HG02642 (cell line): Measurements from ENCODE around the gene C19orf47.

Experiments
- ATAC-seq: cut with Tn5 transposase; IDR thresholded peaks from one replicate; pipeline ENCODE4 v1.9.1; 2021; ENCODE audit warnings: mild to moderate bottlenecking; ENCODE audit not compliant: unreplicated experiment, poor library complexity

C19orf47 gene

GRCh38 chr19:40271706-40272105 lies 76.5 kb downstream of the C19orf47 start:
- ATAC-seq: no peak

GRCh38 chr19:40270362-40271089 lies 77.7 kb downstream of the C19orf47 start:
- no peak for ATAC-seq
